Keratinocyte (primary cell): Measurements from ENCODE around the gene TLR1.

Source experiments
- CTCF ChIP-seq, 3 experiments: IDR thresholded peaks in 1 of 3; conservative IDR thresholded peaks in 1 of 3; optimal IDR thresholded peaks in 1 of 3; 2 replicates in 2 of 3; 3 replicates in 1 of 3; pipeline versions ENCODE3 to v1.5.1; 2011; ENCODE audit warnings: low read length in 3 of 3, mild to moderate bottlenecking in 3 of 3, moderate library complexity in 2 of 3, control low read depth in 1 of 3, inconsistent platforms in 1 of 3; ENCODE audit not compliant: insufficient read depth in 2 of 3; ENCODE audit errors: extremely low read depth in 1 of 3
- EZH2 ChIP-seq: IDR thresholded peaks from one replicate; pipeline ENCODE4 v1.6.1; 2012; ENCODE audit warnings: inconsistent platforms, mild to moderate bottlenecking, low read length, moderate library complexity

GRCh38 chr4:38788317-38788716 lies 16.3 kb downstream of the TLR1 start:
- TF ChIP-seq CTCF (optimal IDR thresholded peaks at IDR 0.05 in 1 of 3, IDR thresholded peaks at IDR 0.05 in 1 of 3, conservative IDR thresholded peaks at IDR 0.05 in 1 of 3; ENCODE audit: extremely low read depth in 1 of 3, insufficient read depth in 2 of 3, low read length in 3 of 3): no peak
- TF ChIP-seq EZH2: no peak
